HG03025 (cell line): ENCODE measurements around the gene SAT1.

Source experiments
- ATAC-seq: cut with Tn5 transposase; IDR thresholded peaks from one replicate; pipeline ENCODE4 v1.9.1; 2021; ENCODE audit warnings: mild to moderate bottlenecking, moderate library complexity; ENCODE audit not compliant: unreplicated experiment, low FRiP score

SAT1 gene

DNA sequence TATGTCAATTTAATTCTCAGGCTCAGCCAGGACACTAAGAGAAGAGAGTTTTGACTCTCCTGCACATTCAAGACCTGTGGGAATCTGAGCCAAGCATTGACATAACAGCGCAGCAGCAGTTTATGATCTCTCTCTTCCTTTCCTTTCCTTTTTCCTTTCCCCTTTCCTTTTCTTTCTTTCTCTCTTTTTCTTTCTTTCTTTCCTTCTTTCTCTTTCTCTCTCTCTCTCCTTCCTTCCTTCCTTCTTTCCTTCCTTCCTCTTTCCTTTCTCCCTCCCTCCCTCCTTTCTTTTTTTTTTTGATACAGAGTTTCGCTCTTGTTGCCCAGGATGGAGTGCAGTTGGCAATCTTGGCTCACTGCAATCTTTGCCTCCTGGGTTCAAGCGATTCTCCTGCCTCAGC is 21.6 kb downstream of the SAT1 start:
- ATAC-seq, result no peak

- ATAC-seq, result no peak
Measured at GRCh38 chrX:23805389-23805788, 22.4 kb downstream of the SAT1 start.

GRCh38 chrX:23810279-23810678 is 27.3 kb downstream of the SAT1 start:
- no peak for ATAC-seq

GRCh38 chrX:23811108-23811651 is 28.2 kb downstream of the SAT1 start:
- no peak for ATAC-seq

DNA sequence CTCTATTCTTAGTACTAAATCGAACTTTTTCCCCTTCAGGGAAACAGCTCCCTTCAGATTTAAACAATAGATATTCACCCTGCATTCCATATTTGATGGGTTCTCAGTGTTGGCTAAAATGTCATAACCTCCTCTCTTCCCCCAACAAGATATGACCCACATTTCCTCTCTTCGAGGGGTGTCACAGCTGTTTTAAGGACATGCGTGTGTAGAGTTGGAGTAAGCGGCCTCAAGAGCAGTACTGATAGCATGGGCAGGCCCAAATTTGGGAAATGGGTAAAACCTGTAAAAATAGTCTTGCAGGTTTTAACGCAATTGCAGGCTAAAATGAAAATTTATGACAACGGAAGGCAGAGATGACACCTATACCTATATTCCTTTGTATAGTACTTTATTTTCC is 28.7 kb downstream of the SAT1 start:
- no peak for ATAC-seq

GRCh38 chrX:23813808-23814207 is 30.8 kb downstream of the SAT1 start:
- ATAC-seq, result no peak

- no peak for ATAC-seq
Measured at GRCh38 chrX:23815376-23815775, 32.4 kb downstream of the SAT1 start.

- no peak for ATAC-seq
Measured at GRCh38 chrX:23816179-23816578, 33.2 kb downstream of the SAT1 start.

DNA sequence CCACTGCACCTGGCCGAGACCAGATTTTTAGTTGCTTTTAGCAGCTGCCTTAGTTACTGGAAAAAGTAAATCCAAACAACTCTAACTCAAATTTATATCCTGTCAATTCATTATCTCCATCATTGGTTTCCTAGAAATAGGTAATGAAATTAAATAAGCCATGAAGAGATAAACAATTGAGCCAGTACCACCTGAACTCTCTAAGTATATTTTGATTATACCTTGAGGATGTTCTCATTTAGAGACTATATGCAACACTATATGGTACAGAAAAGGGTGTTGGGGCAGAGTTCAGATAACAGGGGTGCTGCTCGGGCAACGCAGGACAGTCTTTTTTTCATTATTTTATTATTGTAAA is 35.0 kb downstream of the SAT1 start:
- ATAC-seq, result no peak

- no peak for ATAC-seq
Measured at GRCh38 chrX:23819385-23820234, 36.6 kb downstream of the SAT1 start.

GRCh38 chrX:23820235-23820782 is 37.3 kb downstream of the SAT1 start:
- no peak for ATAC-seq

DNA sequence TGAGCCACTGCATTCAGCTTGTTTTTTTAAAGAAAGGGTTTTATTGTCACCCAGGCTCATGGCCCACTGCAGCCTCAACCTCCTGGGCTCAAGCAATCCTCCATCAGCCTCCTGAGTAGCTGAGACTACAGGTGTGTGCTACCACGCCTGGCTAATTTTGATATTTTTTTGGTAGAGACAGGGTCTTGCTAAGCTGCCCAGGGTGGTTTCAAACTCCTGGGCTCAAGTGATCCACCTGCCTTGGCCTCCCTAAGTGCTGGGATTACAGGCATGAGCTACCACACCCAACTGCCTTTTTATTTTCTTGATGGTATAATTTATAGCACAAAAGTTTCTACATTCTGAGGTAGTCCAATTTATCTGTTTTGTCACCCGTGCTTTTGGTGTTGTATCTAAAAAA is 38.9 kb downstream of the SAT1 start:
- ATAC-seq, result no peak

DNA sequence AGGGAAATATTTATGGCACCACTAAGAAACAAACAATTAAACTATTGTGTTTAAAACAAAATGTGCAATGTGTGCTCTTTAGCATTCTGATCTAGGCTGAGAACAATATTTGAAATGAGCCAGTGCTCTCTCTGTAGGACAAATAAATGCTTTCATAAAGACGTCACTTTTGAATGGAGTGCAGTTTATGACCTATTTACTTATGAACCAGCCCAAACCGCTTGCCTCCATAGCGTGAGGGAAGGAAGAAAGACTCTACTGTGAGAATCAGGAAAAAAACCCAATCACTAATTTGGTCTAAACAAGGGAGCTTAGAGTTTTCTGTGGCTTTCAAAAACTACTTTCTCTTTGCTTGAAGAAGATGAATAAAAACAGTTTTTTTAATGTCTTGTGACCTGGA is 39.4 kb downstream of the SAT1 start:
- no peak for ATAC-seq

DNA sequence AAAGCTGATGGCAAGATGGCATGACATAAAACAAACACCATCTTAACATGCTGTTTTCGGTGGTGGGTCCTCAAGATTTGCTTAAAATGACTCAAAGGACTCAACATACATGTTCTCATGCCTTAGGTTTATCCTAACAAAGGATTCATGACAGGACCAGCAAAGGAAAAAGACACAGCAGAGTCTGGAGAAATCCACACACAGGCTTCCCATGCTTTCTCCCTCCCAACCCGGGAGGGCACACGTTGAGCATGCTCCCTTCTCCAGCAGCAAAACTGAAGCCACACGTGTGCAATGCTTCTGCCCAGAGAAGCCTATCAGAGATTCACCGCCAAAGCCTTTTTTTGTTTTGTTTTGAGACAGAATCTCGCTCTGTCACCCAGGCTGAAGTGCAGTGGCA is 39.9 kb downstream of the SAT1 start:
- ATAC-seq, result no peak

GRCh38 chrX:23825675-23826074 is 42.7 kb downstream of the SAT1 start:
- ATAC-seq, result no peak

GRCh38 chrX:23826216-23826615 is 43.2 kb downstream of the SAT1 start:
- ATAC-seq, result no peak

DNA sequence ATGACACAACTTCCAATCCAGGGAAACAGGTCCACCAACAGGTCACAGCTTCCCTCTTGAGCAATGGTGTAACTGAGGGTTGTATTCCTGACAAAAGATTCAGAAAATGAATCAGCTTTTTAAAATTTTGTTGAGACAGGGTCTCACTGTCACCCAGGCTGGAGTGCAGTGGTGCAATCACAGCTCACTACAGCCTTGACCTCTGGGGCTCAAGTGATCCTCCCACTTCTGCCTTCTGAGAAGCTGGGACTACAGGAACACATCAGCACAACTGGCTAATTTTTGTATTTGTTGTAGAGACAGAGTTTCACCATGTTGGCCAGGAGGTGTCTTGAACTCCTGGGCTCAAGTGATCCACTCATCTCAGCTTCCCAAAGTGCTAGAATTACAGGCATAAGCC is 43.7 kb downstream of the SAT1 start:
- ATAC-seq, result no peak

GRCh38 chrX:23828881-23829280 is 45.9 kb downstream of the SAT1 start:
- ATAC-seq, result no peak

GRCh38 chrX:23832721-23833120 is 49.7 kb downstream of the SAT1 start:
- ATAC-seq, result no peak
